ENCODE data around the gene FRMD4A.
"Not testable (repeated sequence)": the region's sequence is repeated elsewhere in the genome, so short reads cannot be mapped to it uniquely, and the experiment has no call there.

The FRMD4A gene

GRCh38 chr10:13830385-13830784 is 500.3 kb downstream of the FRMD4A start:
- H3K4me1 Mint-ChIP-seq = peaks cover 67% of the 10 kb centered on the region
- H3K27me3 Mint-ChIP-seq (ENCODE audit: low read depth) = no peaks in the 10 kb centered on the region
- TF ChIP-seq CTCF (IDR thresholded peaks at IDR 0.05; ENCODE audit: unreplicated experiment in 3 of 3) = no peak
- peaks cover 11% of the 10 kb centered on the region for H3K36me3 Mint-ChIP-seq (ENCODE audit: low read depth)
- no peaks in the 10 kb centered on the region for H3K9me3 Mint-ChIP-seq
- H3K27ac Mint-ChIP-seq = peak overlapping the region in 1 of 3 experiments; percentile 25
- H3K4me3 Mint-ChIP-seq = no peak overlapping the region

- Mint-ChIP-seq H3K27me3 (ENCODE audit: low read depth) (no peaks in the 10 kb centered on the region), H3K9me3 (no peaks in the 10 kb centered on the region), H3K36me3 (ENCODE audit: low read depth) (peaks cover 11% of the 10 kb centered on the region), H3K4me3 (no peak overlapping the region), H3K4me1 (peaks cover 61% of the 10 kb centered on the region), H3K27ac (peak overlapping the region in 2 of 3 experiments; percentile 25 to 54)
- no peak for TF ChIP-seq CTCF (IDR thresholded peaks at IDR 0.05; ENCODE audit: unreplicated experiment in 3 of 3)
Measured at GRCh38 chr10:13829790-13830189, 500.9 kb downstream of the FRMD4A start.

GRCh38 chr10:13828284-13828683 is 502.4 kb downstream of the FRMD4A start:
- H3K27me3 Mint-ChIP-seq (ENCODE audit: low read depth); H3K9me3 Mint-ChIP-seq; H3K4me3 Mint-ChIP-seq: not testable (repeated sequence)
- H3K27ac Mint-ChIP-seq = peak overlapping the region in 2 of 3 experiments; percentile 39 to 86
- H3K36me3 Mint-ChIP-seq (ENCODE audit: low read depth) = peaks cover 11% of the 10 kb centered on the region
- H3K4me1 Mint-ChIP-seq = peaks cover 53% of the 10 kb centered on the region

GRCh38 chr10:13827076-13827797 is 503.5 kb downstream of the FRMD4A start:
- Mint-ChIP-seq H3K4me3 (no peak overlapping the region), H3K4me1 (peaks cover 56% of the 10 kb centered on the region), H3K9me3 (no peaks in the 10 kb centered on the region), H3K36me3 (ENCODE audit: low read depth) (peaks cover 11% of the 10 kb centered on the region), H3K27ac (peak overlapping the region in 2 of 3 experiments; percentile 83 to 86), H3K27me3 (ENCODE audit: low read depth) (peaks cover 3% of the 10 kb centered on the region)
- TF ChIP-seq CTCF (IDR thresholded peaks at IDR 0.05; ENCODE audit: unreplicated experiment in 3 of 3) = no peak

GRCh38 chr10:13823709-13824405 is 506.9 kb downstream of the FRMD4A start:
- Mint-ChIP-seq H3K4me3 (no peak overlapping the region), H3K9me3 (no peaks in the 10 kb centered on the region), H3K36me3 (ENCODE audit: low read depth) (peaks cover 7% of the 10 kb centered on the region), H3K4me1 (peaks cover 42% of the 10 kb centered on the region), H3K27me3 (ENCODE audit: low read depth) (peaks cover 3% of the 10 kb centered on the region), H3K27ac (peak overlapping the region in 2 of 3 experiments; percentile 4 to 32)
- no peak for TF ChIP-seq CTCF (IDR thresholded peaks at IDR 0.05; ENCODE audit: unreplicated experiment in 3 of 3)

GRCh38 chr10:13823096-13823708 is 507.5 kb downstream of the FRMD4A start:
- H3K4me3 Mint-ChIP-seq = no peak overlapping the region
- peaks cover 42% of the 10 kb centered on the region for H3K4me1 Mint-ChIP-seq
- peaks cover 3% of the 10 kb centered on the region for H3K9me3 Mint-ChIP-seq
- no peak for TF ChIP-seq CTCF (IDR thresholded peaks at IDR 0.05; ENCODE audit: unreplicated experiment in 3 of 3)
- H3K36me3 Mint-ChIP-seq (ENCODE audit: low read depth) = peaks cover 10% of the 10 kb centered on the region
- peaks cover 3% of the 10 kb centered on the region for H3K27me3 Mint-ChIP-seq (ENCODE audit: low read depth)
- H3K27ac Mint-ChIP-seq = peak overlapping the region in 2 of 3 experiments; percentile 4 to 32

Measured in nephron (organoid).